H1 (cell line): ENCODE results near the gene KCNMA1. TPM values are rescaled to one million over a fixed set of nuclear protein-coding genes. Genes with fewer than 3 reads are reported as not detected.

Experiments
- CTCF ChIA-PET: fragments of 300-600 bp; sonication (Branson Sonifier 250); formaldehyde crosslinking; loops from one replicate; lab custom pipeline; 2021; ENCODE audit not compliant: partially characterized antibody; lab: Charles Lee
- POLR2A ChIA-PET: fragments of 300-600 bp; sonication (Branson Sonifier 250); formaldehyde crosslinking; loops from one replicate; lab custom pipeline; 2021; ENCODE audit warnings: inconsistent platforms; ENCODE audit not compliant: partially characterized antibody; lab: Charles Lee
- DNase-seq, 2 experiments: peaks; one replicate each; pipeline versions ENCODE4 v3.0.0 to v3.0.0-alpha.2; 2010 to 2022; ENCODE audit warnings: low spot score in 2 of 2, low read depth in 1 of 2, mixed read lengths in 1 of 2
- FAIRE-seq: peaks from 2 replicates; lab custom pipeline; 2011; peaks lifted over from hg19 to GRCh38; lab: Jason Lieb, UNC
- H2AFZ ChIP-seq: 2 replicates; pipeline ENCODE4 v1.8.1; 2012; ENCODE audit warnings: low read length, inconsistent platforms
- H2AK5ac ChIP-seq: 2 replicates; pipeline ENCODE4 v1.6.1; 2013; ENCODE audit warnings: low read depth, low read length
- H2BK120ac ChIP-seq: replicated peaks from 2 replicates; pipeline ENCODE3; 2013; ENCODE audit warnings: low read depth, low read length, inconsistent platforms
- H2BK12ac ChIP-seq: 2 replicates; pipeline ENCODE4 v1.6.1; 2013; ENCODE audit warnings: low read depth, low read length
- H2BK15ac ChIP-seq: 2 replicates; pipeline ENCODE4 v1.6.1; 2013; ENCODE audit warnings: low read length
- H2BK20ac ChIP-seq: 2 replicates; pipeline ENCODE4 v1.6.1; 2013; ENCODE audit warnings: low read length
- H2BK5ac ChIP-seq: 2 replicates; pipeline ENCODE4 v1.6.1; 2013; ENCODE audit warnings: low read depth, low read length
- H3K14ac ChIP-seq: 2 replicates; pipeline ENCODE4 v1.6.1; 2013; ENCODE audit warnings: inconsistent platforms; ENCODE audit not compliant: insufficient read length
- H3K18ac ChIP-seq: 2 replicates; pipeline ENCODE4 v1.6.1; 2013; ENCODE audit warnings: low read length; ENCODE audit errors: extremely low read depth
- H3K23ac ChIP-seq: 2 replicates; pipeline ENCODE4 v1.6.1; 2013; ENCODE audit warnings: inconsistent platforms; ENCODE audit not compliant: insufficient read length
- H3K23me2 ChIP-seq: 2 replicates; pipeline ENCODE4 v1.6.1; 2013; ENCODE audit warnings: low read depth, low read length
- H3K27ac ChIP-seq: 2 replicates; pipeline ENCODE4 v1.6.1; 2011; ENCODE audit warnings: low read depth, low read length, inconsistent platforms
- H3K27me3 ChIP-seq, 4 experiments: replicated peaks in 1 of 4; 1 replicate in 1 of 4; 2 replicates in 3 of 4; pipeline versions ENCODE4 v1.6.1 to v1.8.1; 2011 to 2013; ENCODE audit warnings: low read length in 3 of 4, mild to moderate bottlenecking in 3 of 4, inconsistent platforms in 2 of 4, mixed read lengths in 2 of 4, moderate library complexity in 1 of 4; ENCODE audit not compliant: control insufficient read depth in 3 of 4, insufficient read depth in 3 of 4; ENCODE audit errors: extremely low read depth in 1 of 4
- H3K36me3 ChIP-seq, 4 experiments: 2 replicates each; pipeline versions ENCODE4 v1.6.1 to v1.8.1; 2011 to 2013; ENCODE audit warnings: mild to moderate bottlenecking in 4 of 4, low read length in 3 of 4, moderate library complexity in 2 of 4, control low read depth in 1 of 4, inconsistent platforms in 1 of 4; ENCODE audit not compliant: insufficient read depth in 4 of 4, control insufficient read depth in 2 of 4
- H3K4ac ChIP-seq: replicated peaks from 2 replicates; pipeline ENCODE3; 2013; ENCODE audit warnings: low read length, low read depth, mixed read lengths, inconsistent platforms; ENCODE audit not compliant: insufficient read length
- H3K4me1 ChIP-seq, 4 experiments: replicated peaks in 1 of 4; 1 replicate in 1 of 4; 2 replicates in 3 of 4; pipeline versions ENCODE4 v1.6.1 to v1.8.1; 2011 to 2013; ENCODE audit warnings: low read length in 3 of 4, inconsistent platforms in 2 of 4, mixed read lengths in 1 of 4; ENCODE audit not compliant: insufficient read depth in 4 of 4, control insufficient read depth in 3 of 4
- H3K4me2 ChIP-seq, 2 experiments: 2 replicates each; pipeline versions ENCODE4 v1.6.1 to v1.8.1; 2011 to 2013; ENCODE audit warnings: low read depth in 2 of 2, low read length in 2 of 2, control low read depth in 1 of 2, inconsistent platforms in 1 of 2, mild to moderate bottlenecking in 1 of 2; ENCODE audit not compliant: insufficient read depth in 1 of 2
- H3K4me3 ChIP-seq, 4 experiments: fragments of 200-600, 300-600 bp in 1 of 4; sonication (generic), shearing (Covaris generic), sonication (Bioruptor Twin) in 1 of 4; 2 replicates each; pipeline versions ENCODE4 v1.5.1 to v1.8.1; 2011 to 2016; ENCODE audit warnings: low read length in 4 of 4, low read depth in 3 of 4, control low read depth in 2 of 4, inconsistent platforms in 2 of 4, mild to moderate bottlenecking in 2 of 4, mixed read lengths in 1 of 4, moderate library complexity in 1 of 4; ENCODE audit not compliant: insufficient read depth in 2 of 4; ENCODE audit errors: extremely low read depth in 1 of 4
- H3K56ac ChIP-seq: replicated peaks from 2 replicates; pipeline ENCODE3; 2013; ENCODE audit warnings: low read depth, mild to moderate bottlenecking, mixed read lengths, low read length, inconsistent platforms; ENCODE audit not compliant: insufficient read length
- H3K79me1 ChIP-seq: 2 replicates; pipeline ENCODE4 v1.6.1; 2013; ENCODE audit warnings: low read depth, low read length, control low read depth
- H3K79me2 ChIP-seq, 2 experiments: 2 replicates each; pipeline versions ENCODE4 v1.6.1 to v1.8.1; 2012 to 2013; ENCODE audit warnings: low read length in 2 of 2, mild to moderate bottlenecking in 2 of 2, inconsistent platforms in 1 of 2; ENCODE audit not compliant: insufficient read depth in 2 of 2, control insufficient read depth in 1 of 2
- H3K9ac ChIP-seq, 4 experiments: replicated peaks in 1 of 4; 1 replicate in 1 of 4; 2 replicates in 3 of 4; pipeline versions ENCODE4 v1.6.1 to v1.8.1; 2011 to 2013; ENCODE audit warnings: low read depth in 3 of 4, low read length in 3 of 4, control low read depth in 2 of 4, mild to moderate bottlenecking in 2 of 4, moderate library complexity in 2 of 4, inconsistent platforms in 1 of 4; ENCODE audit errors: extremely low read depth in 1 of 4
- H3K9me3 ChIP-seq, 2 experiments: 2 replicates each; pipeline versions ENCODE4 v1.6.1 to v1.8.1; 2012 to 2013; ENCODE audit warnings: mild to moderate bottlenecking in 2 of 2, moderate library complexity in 2 of 2, control low read depth in 1 of 2, inconsistent platforms in 1 of 2, low read depth in 1 of 2, low read length in 1 of 2, mixed read lengths in 1 of 2; ENCODE audit not compliant: insufficient read depth in 2 of 2
- H4K20me1 ChIP-seq, 2 experiments: replicated peaks in 1 of 2; 2 replicates each; pipeline versions ENCODE3 to v1.8.1; 2011 to 2013; ENCODE audit warnings: inconsistent platforms in 2 of 2, low read length in 2 of 2, mild to moderate bottlenecking in 1 of 2; ENCODE audit not compliant: insufficient read depth in 2 of 2, control insufficient read depth in 1 of 2
- H4K5ac ChIP-seq: 2 replicates; pipeline ENCODE4 v1.6.1; 2013; ENCODE audit warnings: low read length, low read depth, mixed read lengths, inconsistent platforms; ENCODE audit not compliant: insufficient read length
- H4K8ac ChIP-seq: 2 replicates; pipeline ENCODE4 v1.8.0; 2013; ENCODE audit warnings: mild to moderate bottlenecking, moderate library complexity, low read length, inconsistent platforms; ENCODE audit not compliant: insufficient read depth; ENCODE audit errors: extremely low read depth
- H4K91ac ChIP-seq: replicated peaks from 2 replicates; pipeline ENCODE3; 2013; ENCODE audit warnings: low read length, mixed read lengths, inconsistent platforms; ENCODE audit not compliant: insufficient read length
- BACH1 ChIP-seq: IDR thresholded peaks from 2 replicates; pipeline ENCODE4 v1.6.1; 2012; ENCODE audit warnings: low read length, improper control_type of control experiment
- CHD1 ChIP-seq: IDR thresholded peaks from 2 replicates; pipeline ENCODE4 v1.6.1; 2012; ENCODE audit warnings: low read depth, low read length, improper control_type of control experiment
- CREB1 ChIP-seq: IDR thresholded peaks from 2 replicates; pipeline ENCODE4 v1.6.1; 2012; ENCODE audit warnings: inconsistent platforms
- E2F6 ChIP-seq: IDR thresholded peaks from 2 replicates; pipeline ENCODE4 v1.6.1; 2012; ENCODE audit warnings: inconsistent platforms
- POLR2AphosphoS5 ChIP-seq: IDR thresholded peaks from 2 replicates; pipeline ENCODE4 v1.6.1; 2011; ENCODE audit warnings: low read depth, low read length
- WGBS, 2 experiments: shearing (Covaris generic) in 1 of 2; methylation state at CpG; one replicate each; pipeline versions ENCODE4 v1.1.6 to v1.1.7; 2013 to 2015; ENCODE audit warnings: low lambda C conversion rate in 2 of 2, mixed read lengths in 2 of 2, inconsistent platforms in 1 of 2, low coverage in 1 of 2, missing lambda C conversion rate in 1 of 2; ENCODE audit not compliant: insufficient replicate concordance in 2 of 2, insufficient coverage in 1 of 2, insufficient read length in 1 of 2; ENCODE audit errors: extremely low coverage in 1 of 2, missing lambda C conversion rate in 1 of 2; 5-methylcytosine and 5-hydroxymethylcytosine counted together
- polyA plus RNA-seq, 7 experiments: library from polyadenylated mRNA; depleted of rRNA in 3 of 7; stranded (reverse) in 5 of 7; unstranded in 2 of 7; fragments of >200 nt in 5 of 7; fragments of 200-250 nt in 2 of 7; gene quantifications; 1 replicate in 5 of 7; 2 replicates in 1 of 7; 4 replicates in 1 of 7; pipeline versions ENCODE4 v1.2.1 to v1.2.3, GENCODE V29; 2011 to 2013; ENCODE audit warnings: missing spikeins in 2 of 7, mixed read lengths in 2 of 7
- total RNA-seq: library from RNA; stranded (reverse); fragmentation: NEBNext Ultra II Directional; extraction: Animal tissue kit (Norgen Biotek cat#: 25700); gene quantifications from 2 replicates; pipeline ENCODE4 v1.2.1, GENCODE V29; 2021

KCNMA1 gene
- total and polyA plus RNA-seq, 2 of the 8 experiments (the other 6 are each of a cell fraction or from before 2014, with no cell fraction given) = 10.2 to 11.1 TPM

GRCh38 chr10:77580482-77580881 is 57.1 kb downstream of the KCNMA1 start:
- no peaks in the 10 kb centered on the region for H3K23me2 ChIP-seq
- H3K79me1 ChIP-seq = no peaks in the 10 kb centered on the region
- H3K14ac ChIP-seq = no peak overlapping the region
- H3K18ac ChIP-seq = no peak overlapping the region
- FAIRE-seq (no peak), DNase-seq (no peak)
- H3K4me2 ChIP-seq = no peak overlapping the region
- no peak overlapping the region for H4K5ac ChIP-seq
- H3K23ac ChIP-seq = no peak overlapping the region
- CTCF ChIA-PET = interaction anchor here (1.4 kb wide), 1 partner anchor 85 kb away, joined by 3 read pairs; no protein-coding TSS in a partner anchor
- H2BK15ac ChIP-seq = no peak overlapping the region
- H2AK5ac ChIP-seq = no peak overlapping the region
- no peak overlapping the region for H2BK20ac ChIP-seq
- no peak overlapping the region for H3K9ac ChIP-seq
- no peak overlapping the region for H4K91ac ChIP-seq
- no peak overlapping the region for H3K56ac ChIP-seq
- POLR2A ChIA-PET = interaction anchor here (1.6 kb wide), 1 partner anchor 16 kb away, joined by 4 read pairs; no protein-coding TSS in a partner anchor
- H3K27me3 ChIP-seq = no peaks in the 10 kb centered on the region
- no peak for TF ChIP-seq POLR2AphosphoS5
- TF ChIP-seq BACH1 = no peak
- TF ChIP-seq CHD1 = no peak
- no peak for TF ChIP-seq E2F6
- TF ChIP-seq CREB1 = no peak
- WGBS, 2 experiments = 74% methylated on average over 2 of the region's 2 CpGs; no CpG with 5 or more reads in 1 of the 2 experiments
- H3K36me3 ChIP-seq = no peaks in the 10 kb centered on the region
- H2BK120ac ChIP-seq = no peak overlapping the region
- H4K8ac ChIP-seq = no peak overlapping the region
- no peaks in the 10 kb centered on the region for H3K79me2 ChIP-seq
- no peak overlapping the region for H2BK5ac ChIP-seq
- no peak overlapping the region for H3K4ac ChIP-seq
- no peaks in the 10 kb centered on the region for H3K4me1 ChIP-seq
- no peak overlapping the region for H3K27ac ChIP-seq
- no peaks in the 10 kb centered on the region for H4K20me1 ChIP-seq
- H2BK12ac ChIP-seq = no peak overlapping the region
- H3K9me3 ChIP-seq = no peaks in the 10 kb centered on the region
- no peak overlapping the region for H3K4me3 ChIP-seq
- no peak overlapping the region for H2AFZ ChIP-seq
